A549 (cell line): ENCODE data around the gene MGMT. TPM values are rescaled to one million over a fixed set of nuclear protein-coding genes. Genes with fewer than 3 reads are reported as not detected.

Experiments
- ATAC-seq, 2 experiments: fragments of 200-7000 bp in 1 of 2; fragments of >200 bp in 1 of 2; cut with Nextera tagmentation in 1 of 2; cut with Tn5 transposase in 1 of 2; 3 replicates each; pipeline versions ENCODE4 v1.8.0 to v1.9.1; 2018 to 2020; ENCODE audit warnings: mild to moderate bottlenecking in 1 of 2, moderate library complexity in 1 of 2
- CTCF ChIA-PET: fragments of 300-600 bp; sonication (Branson Sonifier 250); formaldehyde crosslinking; extraction: SDS; loops from one replicate; lab custom pipeline; 2021; ENCODE audit warnings: antibody characterized with exemption, inconsistent platforms; lab: Yijun Ruan, JAX
- POLR2A ChIA-PET: fragments of 350-600 bp; formaldehyde crosslinking; extraction: SDS; loops from one replicate; lab custom pipeline; 2021; ENCODE audit warnings: antibody characterized with exemption, inconsistent platforms; lab: Yijun Ruan, JAX
- DNase-seq, 2 experiments: peaks; one replicate each; pipeline versions ENCODE4 v3.0.0 to v3.0.0-alpha.2; 2011 to 2016; ENCODE audit warnings: low read depth in 1 of 2, low spot score in 1 of 2
- FAIRE-seq: peaks from 2 replicates; lab custom pipeline; 2011; peaks lifted over from hg19 to GRCh38; lab: Jason Lieb, UNC
- H3K27ac ChIP-seq, 2 experiments: fragments of >200 bp; sonication (Bioruptor Twin); formaldehyde crosslinking; 3 replicates each; pipeline ENCODE4 v1.5.1; 2016 to 2017
- H3K4me1 ChIP-seq: fragments of >200 bp; sonication (Bioruptor Twin); formaldehyde crosslinking; 3 replicates; pipeline ENCODE4 v1.6.1; 2016
- H3K4me2 ChIP-seq: fragments of >200 bp; sonication (Bioruptor Twin); formaldehyde crosslinking; 3 replicates; pipeline ENCODE4 v1.6.1; 2016
- H3K4me3 ChIP-seq: fragments of >200 bp; sonication (Bioruptor Twin); formaldehyde crosslinking; 3 replicates; pipeline ENCODE4 v1.5.1; 2016
- H3K9me3 ChIP-seq: fragments of >200 bp; sonication (Bioruptor Twin); formaldehyde crosslinking; 3 replicates; pipeline ENCODE4 v1.6.1; 2016
- BCL3 ChIP-seq: fragments of >200 bp; sonication (Bioruptor Twin); formaldehyde crosslinking; IDR thresholded peaks from 3 replicates; pipeline ENCODE4 v1.6.1; 2016
- BHLHE40 ChIP-seq: IDR thresholded peaks from 2 replicates; pipeline ENCODE4 v1.6.1; 2012; ENCODE audit warnings: low read depth, low read length, inconsistent platforms
- CHD4 ChIP-seq: fragments of 200-600 bp; sonication (generic); IDR thresholded peaks from 2 replicates; pipeline ENCODE4 v1.6.1; 2016; ENCODE audit warnings: antibody characterized with exemption, mild to moderate bottlenecking, borderline replicate concordance
- E2F6 ChIP-seq: IDR thresholded peaks from 2 replicates; pipeline ENCODE4 v1.6.1; 2012; ENCODE audit warnings: low read depth, borderline replicate concordance
- ELK1 ChIP-seq: fragments of 150-350 bp; IDR thresholded peaks from 2 replicates; pipeline ENCODE4 v1.6.1; 2014; ENCODE audit warnings: low read depth, mild to moderate bottlenecking, low read length
- FOSL2 ChIP-seq, 2 experiments: fragments of 450-650 bp in 1 of 2; fragments of >200 bp in 1 of 2; sonication (Bioruptor Twin) in 1 of 2; formaldehyde crosslinking; IDR thresholded peaks; 2 replicates each; pipeline versions ENCODE4 v1.5.0 to v1.6.1; 2016 to 2020; ENCODE audit warnings: mild to moderate bottlenecking in 1 of 2, moderate library complexity in 1 of 2
- FOXS1 ChIP-seq: fragments of 250-450 bp; sonication (Bioruptor Pico); IDR thresholded peaks from 2 replicates; pipeline ENCODE4 v1.5.0; 2020; ENCODE audit warnings: mild to moderate bottlenecking, moderate library complexity
- GATA3 ChIP-seq: IDR thresholded peaks from 2 replicates; pipeline ENCODE4 v1.6.1; 2012; ENCODE audit warnings: borderline replicate concordance
- HMGXB4 ChIP-seq: fragments of 250-450 bp; sonication (Bioruptor Pico); IDR thresholded peaks from 2 replicates; pipeline ENCODE4 v1.5.0; 2021; ENCODE audit warnings: mild to moderate bottlenecking, moderate library complexity, borderline replicate concordance
- HOXB5 ChIP-seq: fragments of 250-450 bp; sonication (Bioruptor Pico); IDR thresholded peaks from 2 replicates; pipeline ENCODE4 v1.5.0; 2020; ENCODE audit warnings: mild to moderate bottlenecking, moderate library complexity
- KDM1A ChIP-seq: fragments of 200-600 bp; sonication (generic); IDR thresholded peaks from 2 replicates; pipeline ENCODE4 v1.6.1; 2016; ENCODE audit warnings: low read depth, mild to moderate bottlenecking
- MAFK ChIP-seq: fragments of 450-650 bp; IDR thresholded peaks from 2 replicates; pipeline ENCODE4 v1.6.1; 2014; ENCODE audit not compliant: partially characterized antibody
- MYC ChIP-seq: IDR thresholded peaks from 2 replicates; pipeline ENCODE4 v1.6.1; 2012; ENCODE audit warnings: mild to moderate bottlenecking, inconsistent platforms, low read length, improper control_type of control experiment, borderline replicate concordance
- NFE2L2 ChIP-seq: fragments of 150-350 bp; conservative IDR thresholded peaks from 2 replicates; pipeline ENCODE4 v1.6.1; 2014; ENCODE audit warnings: low read length
- NPAS2 ChIP-seq: fragments of 250-450 bp; sonication (Bioruptor Pico); IDR thresholded peaks from 2 replicates; pipeline ENCODE4 v1.8.0; 2022; ENCODE audit warnings: mild to moderate bottlenecking, moderate library complexity, borderline replicate concordance
- PBX3 ChIP-seq: IDR thresholded peaks from 2 replicates; pipeline ENCODE4 v1.6.1; 2012
- RAD21 ChIP-seq, 2 experiments: fragments of >200 bp in 1 of 2; sonication (Bioruptor Twin) in 1 of 2; formaldehyde crosslinking in 1 of 2; IDR thresholded peaks in 1 of 2; conservative IDR thresholded peaks in 1 of 2; 2 replicates in 1 of 2; 3 replicates in 1 of 2; pipeline ENCODE4 v1.6.1; 2012 to 2018; ENCODE audit warnings: inconsistent platforms in 1 of 2
- SMC3 ChIP-seq: fragments of >200 bp; sonication (Bioruptor Twin); formaldehyde crosslinking; IDR thresholded peaks from 3 replicates; pipeline ENCODE4 v1.6.1; 2018; ENCODE audit warnings: inconsistent platforms
- TP53 ChIP-seq: fragments of 250-450 bp; sonication (Bioruptor Pico); IDR thresholded peaks from 2 replicates; pipeline ENCODE4 v1.5.0; 2021; ENCODE audit warnings: mild to moderate bottlenecking, moderate library complexity
- ZFP36 ChIP-seq: fragments of 450-650 bp; IDR thresholded peaks from 2 replicates; pipeline ENCODE4 v1.6.1; 2014; ENCODE audit warnings: borderline replicate concordance; ENCODE audit not compliant: partially characterized antibody
- ZNF302 ChIP-seq: fragments of 250-450 bp; sonication (Bioruptor Pico); IDR thresholded peaks from 2 replicates; pipeline ENCODE4 v1.9.0; 2021; ENCODE audit warnings: inconsistent platforms, mild to moderate bottlenecking, moderate library complexity
- WGBS: methylation state at CpG from one replicate; pipeline ENCODE4 v1.1.6; 2017; ENCODE audit errors: missing lambda C conversion rate; 5-methylcytosine and 5-hydroxymethylcytosine counted together
- polyA plus RNA-seq, 4 experiments: library from polyadenylated mRNA; depleted of rRNA in 3 of 4; stranded (reverse); fragments of >200 nt; fragmentation: RNase III in 1 of 4; extraction: RNeasy Plus Mini Kit Qiagen cat#74134 plus additional on column Dnase treatment in 1 of 4; gene quantifications; 2 replicates in 3 of 4; 3 replicates in 1 of 4; pipeline ENCODE4 v1.2.3, GENCODE V29; 2011 to 2017

The MGMT gene
- polyA plus RNA-seq, 2 of the 4 experiments (the other 2 are of a cell fraction) = 4.9 to 5.2 TPM

GRCh38 chr10:129570185-129570584 lies 103.1 kb downstream of the MGMT start:
- no peak for FAIRE-seq
- no peak overlapping the region for H3K4me2 ChIP-seq
- DNase-seq = no peak
- CTCF ChIA-PET = no interaction called here
- TF ChIP-seq HMGXB4 (CRISPR knock-in tag) (no peak), BCL3 (no peak), BHLHE40 (no peak), FOSL2 (IDR thresholded peaks at IDR 0.05) (no peak), FOSL2 (CRISPR knock-in tag; IDR thresholded peaks at IDR 0.05) (no peak), PBX3 (no peak), CHD4 (no peak), MYC (no peak), TP53 (CRISPR knock-in tag) (no peak), NPAS2 (CRISPR knock-in tag) (no peak), ZNF302 (CRISPR knock-in tag) (no peak), MAFK (no peak), GATA3 (no peak), FOXS1 (CRISPR knock-in tag) (no peak), SMC3 (no peak), KDM1A (no peak), NFE2L2 (no peak), RAD21 (conservative IDR thresholded peaks at IDR 0.05 in 1 of 2, IDR thresholded peaks at IDR 0.05 in 1 of 2) (no peak), HOXB5 (CRISPR knock-in tag) (no peak), ELK1 (no peak), E2F6 (no peak)
- TF ChIP-seq, all 56 proteins: peak for 0
- H3K27ac ChIP-seq = no peak overlapping the region
- POLR2A ChIA-PET = no interaction called here
- H3K4me3 ChIP-seq = no peak overlapping the region
- 33% methylated on average over 11 of the region's 11 CpGs for whole genome bisulfite sequencing
- no peaks in the 10 kb centered on the region; the same call in 2 of the 3 replicates for H3K9me3 ChIP-seq
- ATAC-seq = no peak
- H3K4me1 ChIP-seq = no peaks in the 10 kb centered on the region

GRCh38 chr10:129579228-129579627 lies 112.2 kb downstream of the MGMT start:
- 32% methylated on average over 12 of the region's 12 CpGs for WGBS
- H3K9me3 ChIP-seq = no peaks in the 10 kb centered on the region
- no peak for FAIRE-seq
- no peaks in the 10 kb centered on the region for H3K4me1 ChIP-seq
- TF ChIP-seq ZFP36 = no peak
- H3K4me3 ChIP-seq = no peak overlapping the region
- no peak overlapping the region for H3K4me2 ChIP-seq
- DNase-seq = no peak
- ChIA-PET POLR2A (no interaction called here), CTCF (no interaction called here)
- ATAC-seq = no peak
- H3K27ac ChIP-seq = no peak overlapping the region
